ENCODE results near the gene KCTD1. TPM values are rescaled to one million over a fixed set of nuclear protein-coding genes. Genes with fewer than 3 reads are reported as not detected.

KCTD1 gene
- total and polyA plus RNA-seq, 2 of the 8 experiments (the other 6 are each of a cell fraction or from before 2014, with no cell fraction given): 7.7 to 14.0 TPM

- H3K4me1 ChIP-seq (replicated peaks in 1 of 4; ENCODE audit: control insufficient read depth in 3 of 4, insufficient read depth in 4 of 4, low read length in 3 of 4): peaks cover 3 to 7% (median 6%) of the 10 kb centered on the region in 4 experiments; a peak in 6 of 7 replicates
- H3K23me2 ChIP-seq (ENCODE audit: low read depth, low read length): no peaks in the 10 kb centered on the region
- CTCF ChIA-PET (ENCODE audit: partially characterized antibody): interaction anchor here (0.6 to 4.8 kb wide), 34 partner anchors 9 to 319 kb away, joined by 3 to 22 read pairs (median 4); partner anchors contain the start of gene KCTD1
- H3K4ac ChIP-seq (replicated peaks; ENCODE audit: insufficient read length, low read depth, low read length): no peak overlapping the region
- H2BK15ac ChIP-seq (ENCODE audit: low read length): no peak overlapping the region
- peaks cover 0 to 3% (median 0%) of the 10 kb centered on the region in 4 experiments; a peak in 2 of 8 replicates for H3K36me3 ChIP-seq (ENCODE audit: control insufficient read depth in 2 of 4, insufficient read depth in 4 of 4, low read length in 3 of 4)
- peak overlapping the region; percentile 18 for H4K91ac ChIP-seq (replicated peaks; ENCODE audit: insufficient read length, low read length)
- peak overlapping the region; percentile 56; the same call in 1 of the 2 replicates for H2BK12ac ChIP-seq (ENCODE audit: low read depth, low read length)
- H3K9me3 ChIP-seq (ENCODE audit: insufficient read depth in 2 of 2, low read depth in 1 of 2, low read length in 1 of 2): no peaks in the 10 kb centered on the region
- no peak overlapping the region for H4K5ac ChIP-seq (ENCODE audit: insufficient read length, low read depth, low read length)
- H3K27me3 ChIP-seq (replicated peaks in 1 of 4; ENCODE audit: control insufficient read depth in 3 of 4, extremely low read depth in 1 of 4, insufficient read depth in 3 of 4, low read length in 3 of 4): peaks cover 0 to 7% (median 5%) of the 10 kb centered on the region in 4 experiments; a peak in 3 of 7 replicates
- peak overlapping the region; percentile 50; the same call in 1 of the 2 replicates for H2BK20ac ChIP-seq (ENCODE audit: low read length)
- DNase-seq (ENCODE audit: low read depth in 1 of 2, low spot score in 2 of 2) (peak; percentile 75 to 91), FAIRE-seq (peak; percentile 28)
- H2AFZ ChIP-seq (ENCODE audit: low read length): 0 out of 2 replicates have a peak overlapping the region, but pooled peaks have one; percentile 35
- no peaks in the 10 kb centered on the region for H4K20me1 ChIP-seq (replicated peaks in 1 of 2; ENCODE audit: control insufficient read depth in 1 of 2, insufficient read depth in 2 of 2, low read length in 2 of 2)
- H3K56ac ChIP-seq (replicated peaks; ENCODE audit: insufficient read length, low read depth, low read length): no peak overlapping the region
- H3K23ac ChIP-seq (ENCODE audit: insufficient read length): no peak overlapping the region
- peak overlapping the region; percentile 3 to 9; a peak in 1 of 4 replicates for H3K4me2 ChIP-seq (ENCODE audit: insufficient read depth in 1 of 2, low read depth in 2 of 2, low read length in 2 of 2)
- H2BK120ac ChIP-seq (replicated peaks; ENCODE audit: low read depth, low read length): no peak overlapping the region
- no peak overlapping the region for H4K8ac ChIP-seq (ENCODE audit: extremely low read depth, insufficient read depth, low read length)
- H3K9ac ChIP-seq (replicated peaks in 1 of 4; ENCODE audit: extremely low read depth in 1 of 4, low read depth in 3 of 4, low read length in 3 of 4): no peak overlapping the region
- H3K79me2 ChIP-seq (ENCODE audit: control insufficient read depth in 1 of 2, insufficient read depth in 2 of 2, low read length in 2 of 2): no peaks in the 10 kb centered on the region
- H3K79me1 ChIP-seq (ENCODE audit: low read depth, low read length): no peaks in the 10 kb centered on the region
- no peak overlapping the region for H3K18ac ChIP-seq (ENCODE audit: extremely low read depth, low read length)
- no peak overlapping the region for H2AK5ac ChIP-seq (ENCODE audit: low read depth, low read length)
- peak overlapping the region; percentile 15; the same call in 1 of the 2 replicates for H3K27ac ChIP-seq (ENCODE audit: low read depth, low read length)
- WGBS, 2 experiments (ENCODE audit: extremely low coverage in 1 of 2, insufficient coverage in 1 of 2, insufficient read length in 1 of 2, insufficient replicate concordance in 2 of 2, low coverage in 1 of 2, low lambda C conversion rate in 2 of 2, missing lambda C conversion rate in 1 of 2): 35% methylated on average over 22 of the region's 22 CpGs; no CpG with 5 or more reads in 1 of the 2 experiments
- H3K14ac ChIP-seq (ENCODE audit: insufficient read length): no peak overlapping the region
- H2BK5ac ChIP-seq (ENCODE audit: low read depth, low read length): no peak overlapping the region
- POLR2A ChIA-PET (ENCODE audit: partially characterized antibody): no interaction called here
- H3K4me3 ChIP-seq (ENCODE audit: extremely low read depth in 1 of 4, insufficient read depth in 2 of 4, low read depth in 3 of 4, low read length in 4 of 4): no peak overlapping the region
- TF ChIP-seq TCF12 (IDR thresholded peaks at IDR 0.05; ENCODE audit: low read depth, low read length) (no peak), USF2 (IDR thresholded peaks at IDR 0.05; ENCODE audit: low read length) (no peak), SP2 (IDR thresholded peaks at IDR 0.05; ENCODE audit: low read length) (no peak), CBX5 (IDR thresholded peaks at IDR 0.05; ENCODE audit: low read depth, low read length) (no peak), ATF3 (IDR thresholded peaks at IDR 0.05; ENCODE audit: insufficient read depth, low read depth, low read length) (no peak), POLR2AphosphoS5 (IDR thresholded peaks at IDR 0.05; ENCODE audit: low read depth, low read length) (no peak), GTF2F1 (IDR thresholded peaks at IDR 0.05; ENCODE audit: borderline replicate concordance, low read depth, low read length) (no peak; the same call in 1 of the 2 replicates), SRF (IDR thresholded peaks at IDR 0.05; ENCODE audit: low read depth, low read length) (no peak), TAF1 (IDR thresholded peaks at IDR 0.05; ENCODE audit: low read depth, low read length) (no peak), CREB1 (IDR thresholded peaks at IDR 0.05) (peak; percentile 34; the same call in 1 of the 2 replicates), KDM1A (IDR thresholded peaks at IDR 0.05; ENCODE audit: borderline replicate concordance, low read length) (no peak)
These were observed 90.6 kb downstream of the KCTD1 start for GRCh38 chr18:26457611-26458353.

All from H1 (cell line).